GM12878 (cell line): ENCODE results near the gene SALL3. TPM values are rescaled to one million over a fixed set of nuclear protein-coding genes. Genes with fewer than 3 reads are reported as not detected.

Experiments used
- ATAC-seq: fragments of 200-7000 bp; cut with Tn5 transposase; 3 replicates; pipeline ENCODE4 v1.9.1; 2020; ENCODE audit warnings: mild to moderate bottlenecking, moderate library complexity
- BruUV-seq: library from RNA; stranded (reverse); fragments of 400-500 nt; replicated peaks from 2 replicates; lab custom pipeline; 2021; lab: Mats Ljungman, UMichigan
- CTCF ChIA-PET: fragments of 300-600 bp; sonication (Branson Sonifier 250); formaldehyde crosslinking; extraction: SDS; loops from one replicate; lab custom pipeline; 2021; ENCODE audit warnings: inconsistent platforms; lab: Yijun Ruan, JAX
- POLR2A ChIA-PET: fragments of 350-600 bp; formaldehyde crosslinking; extraction: SDS; loops from one replicate; lab custom pipeline; 2021; ENCODE audit warnings: inconsistent platforms; lab: Charles Lee
- RAD21 ChIA-PET: fragments of 300-600 bp; sonication (Branson Sonifier 250); formaldehyde crosslinking; loops from one replicate; lab custom pipeline; 2023; ENCODE audit warnings: antibody characterized with exemption; ENCODE audit not compliant: unreplicated experiment; lab: Charles Lee
- SMC1A ChIA-PET: fragments of 300-600 bp; sonication (Branson Sonifier 250); formaldehyde crosslinking; loops from one replicate; lab custom pipeline; 2023; ENCODE audit not compliant: unreplicated experiment, uncharacterized antibody; lab: Charles Lee
- DNase-seq: peaks from one replicate; pipeline ENCODE4 v3.0.0-alpha.2; 2011; ENCODE audit warnings: low read depth, low spot score
- FAIRE-seq: peaks from 3 replicates; lab custom pipeline; 2011; peaks lifted over from hg19 to GRCh38; lab: Jason Lieb, UNC
- H2AFZ ChIP-seq: 2 replicates; pipeline ENCODE4 v1.6.0; 2011; ENCODE audit warnings: low read depth, low read length, control low read depth; ENCODE audit not compliant: control insufficient read depth
- H3K27ac ChIP-seq: 2 replicates; pipeline ENCODE4 v1.5.1; 2011; ENCODE audit warnings: control low read depth; ENCODE audit not compliant: control insufficient read depth, insufficient read depth
- H3K27me3 ChIP-seq, 2 experiments: replicated peaks in 1 of 2; 2 replicates each; pipeline versions ENCODE4 v1.6.0 to v1.6.1; 2011; ENCODE audit warnings: low read length in 1 of 2; ENCODE audit not compliant: control insufficient read depth in 2 of 2, insufficient read depth in 2 of 2
- H3K36me3 ChIP-seq, 2 experiments: 2 replicates each; pipeline ENCODE4 v1.5.1; 2011; ENCODE audit warnings: low read length in 1 of 2; ENCODE audit not compliant: control insufficient read depth in 2 of 2, insufficient read depth in 2 of 2
- H3K4me1 ChIP-seq: 2 replicates; pipeline ENCODE4 v1.6.1; 2011; ENCODE audit warnings: mild to moderate bottlenecking, low read length, moderate library complexity, mixed read lengths; ENCODE audit not compliant: control insufficient read depth, insufficient read depth
- H3K4me2 ChIP-seq: 2 replicates; pipeline ENCODE4 v1.6.0; 2011; ENCODE audit warnings: control low read depth; ENCODE audit not compliant: control insufficient read depth, insufficient read depth
- H3K4me3 ChIP-seq: fragments of 200-600 bp; sonication (generic); 2 replicates; pipeline ENCODE4 v1.5.1; 2016
- H3K79me2 ChIP-seq: 2 replicates; pipeline ENCODE4 v1.6.0; 2011; ENCODE audit warnings: low read length; ENCODE audit not compliant: control insufficient read depth, insufficient read depth
- H3K9ac ChIP-seq: 2 replicates; pipeline ENCODE4 v1.8.0; 2011; ENCODE audit warnings: low read length, control low read depth, mixed read lengths; ENCODE audit not compliant: control insufficient read depth, insufficient read depth
- H3K9me3 ChIP-seq: replicated peaks from 3 replicates; pipeline ENCODE4 v1.5.1; 2011; ENCODE audit warnings: mild to moderate bottlenecking, low read length; ENCODE audit not compliant: control insufficient read depth, insufficient read depth
- H4K20me1 ChIP-seq: 2 replicates; pipeline ENCODE4 v1.6.0; 2011; ENCODE audit not compliant: control insufficient read depth, insufficient read depth
- BACH1 ChIP-seq: fragments of 450-650 bp; IDR thresholded peaks from 2 replicates; pipeline ENCODE4 v1.6.1; 2017; ENCODE audit warnings: mild to moderate bottlenecking, borderline replicate concordance
- CBFB ChIP-seq: IDR thresholded peaks from 2 replicates; pipeline ENCODE4 v1.6.1; 2016; ENCODE audit warnings: antibody characterized with exemption, low read depth
- CREB1 ChIP-seq: IDR thresholded peaks from 2 replicates; pipeline ENCODE4 v1.6.1; 2012; ENCODE audit warnings: low read depth, mild to moderate bottlenecking, inconsistent platforms
- E4F1 ChIP-seq: fragments of 450-650 bp; IDR thresholded peaks from 2 replicates; pipeline ENCODE4 v1.6.1; 2018; ENCODE audit warnings: borderline replicate concordance, mild to moderate bottlenecking; ENCODE audit not compliant: partially characterized antibody
- ESRRA ChIP-seq: IDR thresholded peaks from 2 replicates; pipeline ENCODE4 v1.6.1; 2012; ENCODE audit warnings: mild to moderate bottlenecking, low read length, improper control_type of control experiment
- HSF1 ChIP-seq: fragments of 150-350 bp; IDR thresholded peaks from 2 replicates; pipeline ENCODE4 v1.6.1; 2014; ENCODE audit warnings: mild to moderate bottlenecking, low read depth, low read length
- MYB ChIP-seq: fragments of 150-350 bp; IDR thresholded peaks from 2 replicates; pipeline ENCODE4 v1.6.1; 2014; ENCODE audit warnings: mild to moderate bottlenecking, low read depth, low read length, borderline replicate concordance
- NFYA ChIP-seq: IDR thresholded peaks from 2 replicates; pipeline ENCODE4 v1.6.1; 2011; ENCODE audit warnings: low read depth, mild to moderate bottlenecking, low read length, improper control_type of control experiment, borderline replicate concordance
- SIX5 ChIP-seq: IDR thresholded peaks from 2 replicates; pipeline ENCODE4 v1.6.1; 2011; ENCODE audit warnings: mild to moderate bottlenecking, low read depth, low read length, moderate library complexity; ENCODE audit not compliant: severe bottlenecking
- USF1 ChIP-seq: IDR thresholded peaks from 2 replicates; pipeline ENCODE4 v1.6.1; 2011; ENCODE audit warnings: borderline replicate concordance, low read depth, mild to moderate bottlenecking, moderate library complexity, mixed read lengths, low read length; ENCODE audit not compliant: insufficient read depth; ENCODE audit errors: extremely low read length
- USF2 ChIP-seq: IDR thresholded peaks from 2 replicates; pipeline ENCODE4 v1.6.1; 2011; ENCODE audit warnings: low read depth, low read length, improper control_type of control experiment, borderline replicate concordance
- whole genome bisulfite sequencing: methylation state at CpG from one replicate; pipeline ENCODE4 v1.1.6; 2016; ENCODE audit warnings: low lambda C conversion rate; ENCODE audit not compliant: insufficient replicate concordance, insufficient coverage; ENCODE audit errors: missing lambda C conversion rate; 5-methylcytosine and 5-hydroxymethylcytosine counted together
- in situ Hi-C: fragments of 300-500 bp; cut with MboI; formaldehyde crosslinking; loops from 9 replicates; pipeline ENCODE4 v1.14.3; 2018; ENCODE audit warnings: mixed read lengths
- intact Hi-C: fragments of 100-400 bp; cut with micrococcal nuclease; formaldehyde crosslinking; loops from one replicate; pipeline ENCODE4 v1.14.2; 2022; ENCODE audit not compliant: unreplicated experiment
- polyA plus RNA-seq, 11 experiments: library from polyadenylated mRNA; depleted of rRNA in 4 of 11; unstranded in 6 of 11; stranded (reverse) in 5 of 11; fragments of >200 nt; fragmentation: Nextera tagmentation in 4 of 11; fragmentation: Illumina TruSeq in 1 of 11; extraction: Ambion mirVana in 4 of 11; extraction: Trizol in 1 of 11; gene quantifications; 1 replicate in 1 of 11; 2 replicates in 10 of 11; pipeline versions ENCODE4 v1.2.1 to v1.2.3, GENCODE V29; 2011 to 2016; ENCODE audit warnings: inconsistent platforms in 2 of 11, missing spikeins in 2 of 11, low read depth in 1 of 11
- total RNA-seq, 4 experiments: library from RNA; depleted of rRNA in 3 of 4; stranded (reverse); fragments of >200 nt in 3 of 4; fragmentation: Illumina TruSeq in 1 of 4; extraction: Trizol in 1 of 4; gene quantifications; 2 replicates each; pipeline versions ENCODE4 v1.2.1 to v1.2.3, GENCODE V29; 2013 to 2021

Gene SALL3
- total and polyA plus RNA-seq, 10 of the 15 experiments (the other 5 are each of a cell fraction or from before 2014, with no cell fraction given) = 0.01 to 0.10 (median 0.07) TPM; not detected in 7

- Histone ChIP-seq H3K4me3 (no peak overlapping the region), H3K9me3 (no peaks in the 10 kb centered on the region; the same call in 2 of the 3 replicates), H3K9ac (no peak overlapping the region), H3K4me1 (no peaks in the 10 kb centered on the region), H3K4me2 (no peak overlapping the region), H3K79me2 (no peaks in the 10 kb centered on the region), H3K36me3 (no peaks in the 10 kb centered on the region), H2AFZ (no peak overlapping the region)
- intact Hi-C loops = no loop called here
- DNase-seq = no peak
- RAD21 ChIA-PET = no interaction called here
- no TSS peak for BruUV-seq
- TF ChIP-seq CREB1 = no peak
- no peak for TF ChIP-seq CBFB
- TF ChIP-seq USF2 = no peak
- TF ChIP-seq HSF1 = no peak
- TF ChIP-seq NFYA = no peak
- no peak for TF ChIP-seq USF1
- no peak for TF ChIP-seq SIX5
- TF ChIP-seq MYB = no peak
- no peak for TF ChIP-seq BACH1
- TF ChIP-seq E4F1 = no peak
- no peak for TF ChIP-seq ESRRA
- TF ChIP-seq, all 136 proteins: peak for 0
- SMC1A ChIA-PET = no interaction called here
- Histone ChIP-seq H3K27me3 (no peaks in the 10 kb centered on the region), H4K20me1 (no peaks in the 10 kb centered on the region), H3K27ac (no peak overlapping the region)
- CTCF ChIA-PET = no interaction called here
- ATAC-seq = no peak
- in situ Hi-C loops = no loop called here
- 87% methylated on average over 34 of the region's 37 CpGs for WGBS
- POLR2A ChIA-PET = no interaction called here
- no peak for FAIRE-seq
These were observed 14.4 kb downstream of the SALL3 start for GRCh38 chr18:78994000-78994399.
